Endothelial cell (in vitro differentiated cells): ENCODE results near the gene CALHM4. TPM values are rescaled to one million over a fixed set of nuclear protein-coding genes. Genes with fewer than 3 reads are reported as not detected.

Experiments
- DNase-seq: peaks from one replicate; pipeline ENCODE4 v3.0.0; 2021; ENCODE audit warnings: low spot score
- H3K27ac Mint-ChIP-seq: one replicate; pipeline ENCODE4 v1.8.0; 2021; ENCODE audit warnings: mixed read lengths, inconsistent platforms; ENCODE audit not compliant: unreplicated experiment
- H3K27me3 Mint-ChIP-seq: one replicate; pipeline ENCODE4 v1.8.0; 2021; ENCODE audit warnings: mild to moderate bottlenecking, moderate library complexity, mixed read lengths, inconsistent platforms; ENCODE audit not compliant: unreplicated experiment
- H3K36me3 Mint-ChIP-seq: one replicate; pipeline ENCODE4 v1.8.0; 2021; ENCODE audit warnings: mild to moderate bottlenecking, low read depth, mixed read lengths, inconsistent platforms; ENCODE audit not compliant: unreplicated experiment
- H3K4me1 Mint-ChIP-seq: one replicate; pipeline ENCODE4 v1.8.0; 2021; ENCODE audit warnings: mild to moderate bottlenecking, mixed read lengths, inconsistent platforms; ENCODE audit not compliant: unreplicated experiment
- H3K4me3 Mint-ChIP-seq: one replicate; pipeline ENCODE4 v1.8.0; 2021; ENCODE audit warnings: mild to moderate bottlenecking, mixed read lengths, inconsistent platforms; ENCODE audit not compliant: unreplicated experiment
- H3K9me3 Mint-ChIP-seq: one replicate; pipeline ENCODE4 v1.8.0; 2021; ENCODE audit warnings: mixed read lengths, inconsistent platforms; ENCODE audit not compliant: unreplicated experiment
- CTCF ChIP-seq: fragments of 200-600 bp; sonication (generic); IDR thresholded peaks from one replicate; pipeline ENCODE4 v1.5.0; 2021; ENCODE audit warnings: antibody characterized with exemption; ENCODE audit not compliant: unreplicated experiment
- total RNA-seq: library from RNA; stranded (reverse); fragmentation: NEBNext Ultra II Directional; extraction: Animal tissue kit (Norgen Biotek cat#: 25700); gene quantifications from one replicate; pipeline ENCODE4 v1.2.1, GENCODE V29; 2021; ENCODE audit not compliant: unreplicated experiment

Gene CALHM4
- total RNA-seq, 1 donor from 2014 or later = not detected

DNA sequence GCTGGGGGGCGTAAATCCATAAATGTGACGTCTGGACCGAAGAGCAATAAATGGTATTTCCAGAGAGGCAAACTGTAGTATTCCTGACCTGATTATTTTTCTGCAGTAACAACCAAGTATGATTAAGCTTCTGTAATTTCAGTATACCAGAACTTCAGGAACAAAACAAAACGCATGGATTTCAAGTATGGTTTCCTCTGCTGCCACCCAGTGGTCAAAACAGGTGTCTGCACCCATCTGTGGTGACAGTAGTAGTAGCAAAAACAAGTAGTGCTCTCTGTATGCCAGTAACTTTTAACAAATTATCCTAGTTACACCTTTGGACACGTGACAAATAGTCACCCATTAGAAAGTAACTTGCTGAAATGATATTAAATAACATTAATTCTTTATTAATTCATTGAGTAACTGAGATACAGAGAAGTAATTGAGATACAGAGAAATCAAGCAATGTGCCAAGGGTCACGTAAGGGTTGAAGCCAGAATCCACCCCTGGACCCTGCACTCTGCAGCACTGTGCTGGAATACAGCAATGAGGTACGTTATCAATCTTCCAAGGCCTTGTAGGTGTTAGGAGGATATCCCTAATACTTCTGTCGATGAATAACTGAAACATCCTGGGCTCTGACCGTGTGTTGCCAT lies 7.9 kb downstream of the CALHM4 start:
- peak; percentile 75 for DNase-seq
- H3K36me3 Mint-ChIP-seq = peaks cover 7% of the 10 kb centered on the region
- peak; percentile 92 for TF ChIP-seq CTCF
- H3K27ac Mint-ChIP-seq = no peak overlapping the region
- H3K27me3 Mint-ChIP-seq = peaks cover 5% of the 10 kb centered on the region
- no peak overlapping the region for H3K4me3 Mint-ChIP-seq
- H3K4me1 Mint-ChIP-seq = peaks cover 11% of the 10 kb centered on the region
- H3K9me3 Mint-ChIP-seq = no peaks in the 10 kb centered on the region

DNA sequence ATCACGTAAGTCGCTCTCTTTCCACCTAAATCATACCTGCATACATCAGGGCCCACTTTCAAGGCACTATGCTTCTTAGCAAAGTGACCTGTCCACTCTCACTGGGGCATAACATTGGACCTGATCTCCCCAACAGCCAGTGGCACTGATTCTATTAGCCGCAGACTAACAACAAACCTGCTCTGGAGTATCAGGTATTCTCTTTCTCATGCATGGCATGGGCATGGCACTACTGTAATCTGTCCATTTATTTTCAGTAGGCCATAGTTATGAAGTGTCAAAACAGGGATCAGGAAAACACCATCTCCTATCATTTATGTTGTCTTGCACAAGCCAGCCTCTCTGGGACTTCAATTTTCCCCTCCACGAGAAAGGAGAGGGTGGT lies 8.5 kb downstream of the CALHM4 start:
- H3K27ac Mint-ChIP-seq = no peak overlapping the region
- peaks cover 11% of the 10 kb centered on the region for H3K4me1 Mint-ChIP-seq
- peaks cover 7% of the 10 kb centered on the region for H3K36me3 Mint-ChIP-seq
- no peak for DNase-seq
- H3K4me3 Mint-ChIP-seq = no peak overlapping the region
- TF ChIP-seq CTCF = no peak
- peaks cover 8% of the 10 kb centered on the region for H3K27me3 Mint-ChIP-seq
- no peaks in the 10 kb centered on the region for H3K9me3 Mint-ChIP-seq

DNA sequence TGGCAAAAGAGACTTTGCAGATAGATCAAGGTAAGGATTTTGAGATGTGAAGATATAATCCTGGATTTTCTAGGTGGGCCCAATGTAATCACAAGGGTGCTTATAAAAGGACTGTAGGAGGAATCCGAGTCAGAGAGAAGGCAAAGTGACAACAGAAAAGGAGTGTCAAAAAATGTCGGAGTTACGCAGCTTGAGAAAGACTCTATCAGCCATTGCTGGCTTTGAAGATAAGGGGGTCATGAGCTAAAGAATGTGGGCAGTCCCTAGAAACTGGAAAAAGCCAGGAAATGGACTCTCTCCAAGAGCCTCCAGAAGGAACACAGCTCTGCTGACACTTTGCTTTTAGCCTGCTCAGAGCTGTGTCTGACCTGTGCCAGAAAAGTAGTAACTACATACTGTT lies 9.1 kb downstream of the CALHM4 start:
- Mint-ChIP-seq H3K4me1 (peaks cover 12% of the 10 kb centered on the region), H3K9me3 (no peaks in the 10 kb centered on the region), H3K4me3 (no peak overlapping the region), H3K36me3 (peaks cover 7% of the 10 kb centered on the region), H3K27me3 (peaks cover 8% of the 10 kb centered on the region), H3K27ac (peak overlapping the region; percentile 86)
- no peak for DNase-seq
- TF ChIP-seq CTCF = no peak

GRCh38 chr6:116563830-116564229 lies 10.3 kb downstream of the CALHM4 start:
- H3K27ac Mint-ChIP-seq = no peak overlapping the region
- H3K4me1 Mint-ChIP-seq = peaks cover 19% of the 10 kb centered on the region
- H3K9me3 Mint-ChIP-seq = no peaks in the 10 kb centered on the region
- TF ChIP-seq CTCF = no peak
- DNase-seq = no peak
- no peak overlapping the region for H3K4me3 Mint-ChIP-seq
- peaks cover 8% of the 10 kb centered on the region for H3K27me3 Mint-ChIP-seq
- H3K36me3 Mint-ChIP-seq = peaks cover 7% of the 10 kb centered on the region

DNA sequence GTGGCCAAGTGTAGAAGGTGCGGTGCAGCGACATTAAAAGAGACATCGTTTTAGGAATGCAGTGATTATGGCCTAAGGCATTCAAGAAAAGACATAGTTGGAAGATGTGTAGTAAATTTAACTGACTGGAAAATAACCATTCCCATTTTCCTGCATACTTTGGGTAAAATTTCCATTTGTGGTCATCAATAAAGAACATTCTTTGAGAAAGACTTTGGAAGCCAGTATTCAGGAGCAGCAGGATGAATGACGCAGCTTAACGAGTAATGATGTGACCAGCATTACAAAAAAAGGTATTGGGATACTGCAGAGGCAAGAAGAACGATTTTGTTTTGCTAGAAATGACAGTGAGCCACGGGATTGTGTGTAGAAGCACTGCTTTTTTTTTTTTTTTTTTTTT lies 10.8 kb downstream of the CALHM4 start:
- no peak for DNase-seq
- Mint-ChIP-seq H3K36me3 (peaks cover 7% of the 10 kb centered on the region), H3K4me1 (peaks cover 24% of the 10 kb centered on the region), H3K27ac (peak overlapping the region; percentile 11), H3K9me3 (no peaks in the 10 kb centered on the region), H3K4me3 (peak overlapping the region; percentile 27), H3K27me3 (peaks cover 11% of the 10 kb centered on the region)
- no peak for TF ChIP-seq CTCF
